GM19193 (cell line): ENCODE data around the gene KPNB1.

ENCODE experiments used
- POLR2A ChIP-seq: IDR thresholded peaks from 4 replicates; pipeline ENCODE4 v1.6.1; 2011; ENCODE audit not compliant: insufficient read depth, insufficient read length; ENCODE audit errors: extremely low read depth

Gene KPNB1

DNA sequence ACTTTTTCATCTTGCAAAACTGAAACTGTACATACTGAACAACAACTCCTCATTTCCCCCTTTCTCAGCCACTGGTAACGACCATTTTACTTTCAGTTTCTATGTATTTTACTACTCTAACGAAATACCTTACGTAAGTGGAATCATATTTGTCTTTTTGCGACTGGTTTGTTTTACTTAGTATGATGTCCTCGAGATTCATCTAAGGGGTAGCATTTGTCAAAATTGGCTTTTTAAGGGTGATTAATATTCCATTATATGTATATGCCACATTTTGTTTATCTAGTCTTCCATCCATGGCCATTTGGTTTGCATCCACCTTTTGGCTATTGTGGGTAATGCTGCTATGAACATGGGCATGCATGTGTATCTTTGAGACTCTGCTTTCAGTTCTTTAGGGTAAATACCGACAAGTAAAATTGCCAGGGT, 10.4 kb downstream of the KPNB1 start:
- TF ChIP-seq POLR2A, result no peak

DNA sequence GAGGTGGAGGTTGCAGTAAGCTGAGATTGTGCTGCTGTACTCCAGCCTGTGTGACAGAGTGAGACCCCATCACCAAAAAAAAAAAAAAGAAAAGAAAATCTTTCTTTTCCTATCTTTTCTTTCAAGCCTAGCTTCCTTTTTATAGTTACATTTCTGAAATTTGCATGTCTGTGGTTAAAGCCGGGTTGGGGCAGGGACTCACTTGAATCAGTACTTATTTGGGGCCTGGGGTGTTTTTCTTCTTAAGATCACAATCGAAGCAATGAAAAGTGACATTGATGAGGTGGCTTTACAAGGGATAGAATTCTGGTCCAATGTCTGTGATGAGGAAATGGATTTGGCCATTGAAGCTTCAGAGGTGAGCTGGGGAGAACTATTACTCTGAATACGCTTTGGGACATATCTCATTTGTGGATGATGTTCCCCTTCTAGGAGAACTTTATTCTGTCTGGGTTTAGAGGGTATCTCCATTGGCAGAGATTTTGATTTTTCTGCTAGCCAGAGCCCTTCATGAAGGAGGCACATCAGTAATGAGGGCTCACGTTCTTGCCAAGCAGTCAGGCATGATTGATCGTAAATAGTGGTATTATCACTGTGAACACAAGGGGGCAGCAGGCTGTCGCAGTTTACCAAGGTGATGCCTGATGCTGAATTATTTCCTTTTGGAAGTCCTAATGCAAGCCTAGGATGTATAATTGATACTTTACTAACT, 14.3 kb downstream of the KPNB1 start:
- no peak for TF ChIP-seq POLR2A

DNA sequence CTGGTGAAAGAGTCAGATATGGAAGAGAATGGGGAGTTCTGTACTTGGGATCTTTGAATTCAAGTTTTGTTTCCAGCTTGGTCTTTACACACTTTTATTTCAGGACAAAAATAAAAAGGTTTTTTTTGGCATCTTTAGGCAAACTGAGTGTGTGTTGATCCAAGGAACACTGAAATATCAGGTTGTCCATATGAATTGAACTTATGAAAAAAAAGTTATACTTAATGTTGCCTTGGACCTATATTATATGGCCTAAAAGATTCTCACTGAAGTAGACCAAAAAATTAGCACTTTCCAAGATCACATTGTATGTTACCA, 14.9 kb downstream of the KPNB1 start:
- TF ChIP-seq POLR2A, result no peak

DNA sequence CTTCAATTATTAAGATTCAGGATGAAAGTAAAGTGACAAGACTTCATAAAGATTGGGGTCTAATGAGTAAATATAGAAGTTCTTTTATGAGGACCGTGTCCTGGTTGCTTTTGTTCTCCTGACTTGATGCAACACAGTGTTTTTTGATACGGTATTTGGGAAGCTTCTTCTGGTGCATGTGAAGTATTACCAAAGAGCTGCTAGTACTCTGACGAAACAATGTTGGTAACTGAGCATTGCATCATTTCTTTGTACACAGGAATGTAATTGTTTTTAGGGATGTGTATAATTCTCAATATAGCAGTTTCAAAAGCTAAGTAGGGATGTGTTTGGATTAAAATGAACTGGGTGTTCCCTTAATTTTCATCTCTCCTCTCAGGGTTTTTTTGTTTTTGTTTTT, 15.9 kb downstream of the KPNB1 start:
- no peak for TF ChIP-seq POLR2A

DNA sequence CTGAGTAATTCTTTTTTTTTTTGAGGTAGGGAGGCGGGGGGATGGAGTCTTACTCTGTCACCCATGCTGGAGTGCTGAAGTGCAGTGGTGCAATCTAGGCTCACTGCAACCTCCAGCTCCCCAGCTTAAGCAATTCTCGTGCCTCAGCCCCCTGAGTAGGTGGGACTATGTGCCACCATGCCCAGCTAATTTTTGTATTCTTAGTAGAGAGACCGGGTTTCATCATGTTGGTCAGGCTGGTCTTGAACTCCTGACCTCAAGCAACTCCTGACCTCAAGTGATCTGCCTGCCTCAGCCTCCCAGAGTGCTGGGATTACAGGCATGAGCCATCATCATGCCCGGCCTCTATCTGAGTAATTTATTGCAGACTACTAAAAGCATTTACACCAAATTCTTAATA, 19.4 kb downstream of the KPNB1 start:
- TF ChIP-seq POLR2A, result no peak

DNA sequence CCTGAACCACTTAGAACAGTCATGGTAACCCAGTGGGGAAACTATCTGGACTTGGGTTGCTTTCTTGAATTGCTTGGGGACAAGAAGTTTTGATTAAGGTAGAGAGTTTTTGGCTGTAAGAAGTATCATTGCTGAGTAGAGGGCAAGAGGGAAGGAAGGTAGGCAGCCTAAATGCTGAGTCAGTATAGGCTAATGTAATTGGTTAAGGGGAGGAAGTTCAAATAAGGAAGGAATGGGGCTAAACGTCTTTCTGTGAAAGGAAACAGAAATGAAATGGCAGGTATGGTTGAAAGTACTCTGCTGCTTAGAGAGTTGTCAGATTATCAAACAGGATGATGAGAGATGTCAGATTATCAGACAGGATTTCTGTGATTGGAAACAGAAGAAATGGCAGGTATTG, 20.3 kb downstream of the KPNB1 start:
- TF ChIP-seq POLR2A, result no peak

DNA sequence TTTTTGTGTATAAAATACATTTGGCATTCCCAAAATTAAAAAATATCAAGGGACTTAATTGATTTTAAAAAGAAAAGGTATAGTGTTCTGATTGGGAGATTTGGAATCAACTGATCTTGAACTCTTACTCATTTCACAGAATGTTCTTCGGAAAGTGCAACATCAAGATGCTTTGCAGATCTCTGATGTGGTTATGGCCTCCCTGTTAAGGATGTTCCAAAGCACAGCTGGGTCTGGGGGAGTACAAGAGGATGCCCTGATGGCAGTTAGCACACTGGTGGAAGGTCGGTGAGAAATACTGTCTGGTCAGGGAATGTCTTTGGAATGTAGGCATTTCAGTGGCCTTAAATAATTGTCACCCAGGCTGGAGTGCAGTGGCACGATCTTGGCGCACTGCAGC, 24.8 kb downstream of the KPNB1 start:
- TF ChIP-seq POLR2A, result no peak

DNA sequence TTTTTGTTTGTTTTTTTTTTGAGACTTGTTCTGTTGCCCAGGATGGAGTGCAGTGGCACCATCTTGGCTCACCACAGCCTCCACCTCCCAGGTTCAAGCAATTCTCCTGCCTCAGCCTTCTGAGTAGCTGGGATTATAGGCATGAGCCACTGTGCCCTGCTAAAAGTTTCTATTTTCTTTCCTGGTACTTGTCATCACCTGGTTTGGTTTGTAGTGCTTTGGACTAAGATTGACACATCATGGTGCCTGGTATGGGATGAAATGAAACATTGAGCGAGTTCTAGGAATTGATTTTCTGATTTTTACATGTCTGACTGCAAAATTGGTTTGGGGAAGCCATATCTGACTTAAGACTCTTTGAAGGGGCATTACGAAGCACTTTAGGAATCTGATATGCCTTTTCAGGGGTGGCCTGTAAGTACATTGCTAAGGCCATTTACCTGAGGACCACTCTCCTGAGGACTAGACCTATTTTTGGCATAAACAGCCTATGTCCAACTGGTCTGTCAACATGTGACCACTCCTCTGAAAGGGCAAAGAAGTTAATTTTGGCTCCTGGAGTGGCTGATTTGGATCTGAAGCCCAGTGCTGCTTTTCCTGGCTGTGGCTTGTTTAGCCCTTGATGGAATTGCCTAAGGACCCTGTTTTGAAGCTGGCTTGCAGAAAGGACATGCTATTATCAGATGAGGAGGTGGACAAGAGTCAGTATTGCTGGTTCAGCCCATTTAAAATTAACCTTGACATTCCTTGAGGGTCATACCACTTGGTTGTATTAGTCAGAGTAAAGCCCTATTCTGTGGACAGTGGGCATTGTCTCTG, 25.9 kb downstream of the KPNB1 start:
- no peak for TF ChIP-seq POLR2A

DNA sequence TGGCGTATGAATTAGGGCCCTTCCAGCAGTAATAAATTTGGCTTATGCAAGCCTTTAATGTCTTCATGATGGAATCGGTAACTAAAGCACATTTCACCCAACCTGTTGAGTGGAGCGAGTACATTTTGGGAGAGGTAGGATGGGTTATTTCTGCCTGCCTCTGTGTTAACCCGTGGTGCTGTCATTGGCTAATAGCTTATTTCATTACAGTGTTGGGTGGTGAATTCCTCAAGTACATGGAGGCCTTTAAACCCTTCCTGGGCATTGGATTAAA, 26.4 kb downstream of the KPNB1 start:
- TF ChIP-seq POLR2A, result no peak

DNA sequence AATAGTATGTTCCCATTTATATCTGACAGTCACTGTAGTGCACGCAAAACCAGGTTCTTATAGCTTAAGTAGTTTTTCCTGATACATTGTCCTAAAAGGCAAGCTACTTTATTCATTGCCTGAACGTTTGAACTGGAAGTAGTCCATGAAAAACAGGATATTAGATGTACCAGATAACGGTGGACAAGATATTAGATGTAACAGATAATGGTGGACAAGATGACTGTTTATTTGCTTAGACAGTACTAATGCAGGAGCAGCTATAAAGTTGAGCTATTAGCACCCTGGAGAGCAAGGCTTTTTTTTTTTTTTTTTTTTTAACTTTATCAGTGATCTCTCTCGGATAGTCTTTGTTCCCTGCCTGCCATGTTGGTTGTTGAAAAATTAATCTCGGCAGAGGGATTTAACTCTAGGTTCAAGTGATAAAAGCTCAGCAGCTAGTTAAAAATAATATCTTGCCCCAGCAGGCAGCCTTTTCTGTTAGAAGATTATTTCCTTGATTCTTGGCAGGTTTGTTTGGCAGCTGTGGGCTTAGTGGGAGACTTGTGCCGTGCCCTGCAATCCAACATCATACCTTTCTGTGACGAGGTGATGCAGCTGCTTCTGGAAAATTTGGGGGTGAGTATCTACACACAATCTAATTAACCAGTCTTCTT, 26.9 kb downstream of the KPNB1 start:
- no peak for TF ChIP-seq POLR2A

DNA sequence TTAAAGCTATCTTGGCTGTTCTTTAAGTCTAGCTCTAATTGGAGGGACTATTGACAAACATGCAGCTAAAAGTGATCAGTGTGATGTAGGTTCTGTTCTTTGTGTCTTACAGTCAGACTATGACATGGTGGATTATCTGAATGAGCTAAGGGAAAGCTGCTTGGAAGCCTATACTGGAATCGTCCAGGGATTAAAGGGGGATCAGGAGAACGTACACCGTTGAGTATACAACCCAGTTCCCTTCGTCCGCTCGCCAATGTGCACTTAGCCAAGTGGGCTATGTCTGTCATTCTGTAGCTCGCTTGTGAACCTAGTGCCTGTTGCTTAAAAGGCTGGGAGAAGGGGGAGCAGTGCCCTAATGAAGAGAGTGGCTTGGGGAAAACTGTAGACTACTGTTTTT, 28.5 kb downstream of the KPNB1 start:
- TF ChIP-seq POLR2A, result no peak

DNA sequence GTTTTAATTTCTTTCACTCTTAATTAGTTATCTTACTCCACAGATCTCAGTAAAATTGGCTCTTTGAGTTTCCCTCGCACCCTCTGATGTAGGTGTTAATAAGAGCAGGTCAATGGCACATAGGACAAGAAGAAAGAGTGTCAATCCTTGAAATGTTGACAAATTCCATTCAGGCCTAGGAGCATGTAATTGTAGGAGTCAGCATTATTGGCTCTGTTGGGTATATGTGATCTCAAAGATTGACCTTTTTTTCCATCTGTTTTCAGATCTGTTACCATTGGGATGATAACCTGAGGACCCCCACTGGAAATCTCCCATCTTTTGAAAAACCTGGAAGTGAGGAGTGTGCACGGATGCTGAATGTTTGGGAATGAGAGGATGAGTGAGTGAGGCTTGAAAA, 32.4 kb downstream of the KPNB1 start:
- TF ChIP-seq POLR2A, result no peak

DNA sequence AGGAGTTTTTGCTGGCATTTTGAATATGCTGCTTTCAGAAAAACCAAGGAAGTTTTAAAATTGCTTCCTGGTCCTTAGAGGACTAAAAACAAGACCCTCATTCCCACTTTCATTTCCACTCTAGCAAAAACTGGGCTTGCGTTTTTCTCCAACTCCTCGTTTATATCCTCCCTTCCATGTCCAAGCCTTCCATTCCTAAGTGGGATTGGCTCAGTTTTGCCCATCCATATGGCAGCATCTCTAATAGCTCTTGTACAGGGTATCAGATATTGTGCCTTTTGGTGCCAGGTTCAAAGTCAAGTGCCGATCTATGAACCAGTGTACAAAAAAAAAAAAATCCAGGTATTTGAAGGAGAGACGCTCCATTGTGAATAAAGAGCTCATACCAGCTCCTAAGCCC, 34.3 kb downstream of the KPNB1 start:
- no peak for TF ChIP-seq POLR2A

DNA sequence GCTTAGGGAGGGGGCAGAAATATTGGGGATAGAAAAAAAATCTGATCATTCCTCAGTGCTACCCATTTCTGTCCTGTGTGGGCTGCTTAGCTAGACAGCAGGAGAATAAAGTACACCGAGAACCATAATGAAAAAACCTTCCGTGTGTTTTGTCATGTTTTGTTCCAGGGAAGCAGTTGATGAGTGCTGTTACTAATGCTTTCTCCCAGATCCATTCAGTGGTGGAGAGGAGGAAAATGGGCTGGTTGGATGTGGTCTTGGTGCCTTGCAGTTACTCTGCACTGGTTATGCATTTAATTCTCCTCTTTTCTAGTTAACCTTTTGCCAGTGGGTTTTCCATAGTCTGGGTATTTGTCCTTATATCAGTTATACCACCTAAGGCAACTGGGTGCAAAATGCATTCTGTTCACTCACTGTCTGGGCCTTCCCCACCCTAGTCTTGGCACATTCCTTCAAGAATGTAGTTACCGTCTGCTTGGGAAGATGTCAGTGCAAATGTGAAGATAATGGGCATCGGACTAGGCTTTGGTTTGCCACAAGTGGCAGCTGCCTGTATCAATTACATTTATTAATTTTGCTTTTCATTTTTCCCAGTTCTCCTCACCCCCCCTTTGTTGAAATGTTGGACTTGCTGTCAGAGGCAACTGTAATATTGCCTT, 34.9 kb downstream of the KPNB1 start:
- TF ChIP-seq POLR2A, result no peak

DNA sequence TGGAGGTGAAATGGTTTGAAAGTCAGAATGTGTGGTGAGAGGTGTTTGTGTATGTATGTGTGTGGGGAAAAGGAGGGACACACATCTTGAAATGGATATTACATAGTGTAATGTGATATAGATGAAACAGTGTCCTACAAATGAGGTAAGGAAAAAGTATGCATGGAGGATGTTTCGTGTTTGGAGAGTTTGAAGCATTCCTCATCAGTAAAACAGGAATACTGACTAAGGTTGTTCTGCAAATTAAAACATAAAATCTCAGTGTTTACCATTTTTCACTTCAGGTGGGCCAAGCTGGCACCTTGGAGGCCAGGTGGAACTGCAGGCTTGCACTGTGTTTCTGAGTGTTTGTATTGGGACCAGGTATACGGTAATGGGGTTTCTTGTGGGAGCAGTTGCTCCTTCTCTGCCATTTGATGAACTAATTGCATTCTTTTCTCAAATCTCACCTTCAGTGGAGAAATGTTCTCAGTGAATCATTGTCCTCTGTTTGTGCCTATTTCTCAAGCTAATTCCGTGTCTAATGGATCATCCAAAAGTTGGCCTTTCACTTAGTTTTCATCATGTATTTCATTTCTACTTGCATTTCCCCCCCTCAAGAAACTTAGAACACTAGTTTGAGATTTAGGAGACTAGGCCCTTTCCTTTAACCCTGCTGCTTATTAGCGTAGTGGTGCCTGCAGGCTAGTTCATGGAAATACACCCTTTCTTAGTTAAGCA, 36.0 kb downstream of the KPNB1 start:
- no peak for TF ChIP-seq POLR2A
